C1 segment of cervical spinal cord (tissue), 14 donors: Measurements from ENCODE around the gene CCDC172.
"Not testable (repeated sequence)": the region's sequence is repeated elsewhere in the genome, so short reads cannot be mapped to it uniquely, and the experiment has no call there.

Source experiments
- DNase-seq, 14 donors: peaks; one replicate each; lab custom pipeline; 2025; lab: John Stamatoyannopoulos, UW

Gene CCDC172

GRCh38 chr10:116336866-116337265, 12.6 kb downstream of the CCDC172 start:
- no peak for DNase-seq

DNA sequence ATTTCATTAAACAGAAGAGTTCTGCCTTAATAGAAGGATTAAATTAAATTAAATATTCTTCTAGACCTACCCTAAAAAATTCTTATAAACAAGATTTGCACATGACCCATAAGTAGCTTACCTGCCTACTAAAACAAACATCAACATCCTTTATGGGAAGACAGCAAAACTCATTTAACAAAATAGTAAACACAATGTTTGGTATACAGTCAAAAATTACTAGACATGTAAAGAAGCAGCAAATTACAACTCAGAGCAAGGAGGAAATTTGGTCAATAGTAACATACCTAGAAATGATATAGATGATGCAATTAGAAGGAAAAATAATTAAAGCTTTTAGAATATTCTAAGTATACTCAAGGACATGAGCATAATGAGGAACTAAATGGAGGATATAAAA, 27.9 kb downstream of the CCDC172 start:
- DNase-seq: no peak

DNA sequence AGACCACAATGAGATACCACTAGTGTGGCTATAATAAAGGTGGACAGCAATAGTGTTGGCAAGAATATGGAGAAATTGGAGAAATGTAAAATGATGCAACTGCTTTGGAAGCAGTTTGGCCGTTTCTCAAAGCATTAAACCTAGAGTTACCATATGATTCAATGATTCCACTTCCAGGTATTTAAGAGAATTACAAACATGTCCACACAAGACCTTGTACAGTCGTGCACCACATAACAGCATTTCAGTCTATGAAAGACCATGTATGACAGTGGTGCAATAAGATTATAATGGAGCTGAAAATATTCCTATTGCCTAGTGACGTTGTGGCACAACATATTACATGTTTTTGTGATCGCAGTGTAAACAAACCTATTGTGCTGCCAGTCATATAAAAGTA, 29.6 kb downstream of the CCDC172 start:
- no peak for DNase-seq

GRCh38 chr10:116355341-116355740, 31.1 kb downstream of the CCDC172 start:
- no peak for DNase-seq

GRCh38 chr10:116356833-116357232, 32.6 kb downstream of the CCDC172 start:
- DNase-seq: no peak

DNA sequence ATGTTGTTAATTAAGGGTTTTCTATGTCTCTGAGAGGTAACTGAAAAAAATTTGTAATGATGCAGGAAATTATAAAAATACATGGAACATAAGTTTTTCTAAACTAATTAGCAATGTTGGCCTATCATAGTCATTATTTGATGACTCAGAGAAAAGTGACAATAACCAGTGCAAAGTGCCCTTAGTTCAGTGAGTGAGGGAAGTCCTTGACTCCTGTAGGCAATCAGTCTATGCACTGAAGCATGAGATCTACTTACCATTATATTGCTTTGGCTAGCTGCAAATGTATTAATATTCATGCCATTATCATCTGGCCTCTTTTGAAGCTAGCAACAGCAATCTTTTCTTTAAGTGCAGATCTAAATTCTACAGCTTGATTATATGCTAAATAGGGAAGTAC, 40.6 kb downstream of the CCDC172 start:
- no peak for DNase-seq

DNA sequence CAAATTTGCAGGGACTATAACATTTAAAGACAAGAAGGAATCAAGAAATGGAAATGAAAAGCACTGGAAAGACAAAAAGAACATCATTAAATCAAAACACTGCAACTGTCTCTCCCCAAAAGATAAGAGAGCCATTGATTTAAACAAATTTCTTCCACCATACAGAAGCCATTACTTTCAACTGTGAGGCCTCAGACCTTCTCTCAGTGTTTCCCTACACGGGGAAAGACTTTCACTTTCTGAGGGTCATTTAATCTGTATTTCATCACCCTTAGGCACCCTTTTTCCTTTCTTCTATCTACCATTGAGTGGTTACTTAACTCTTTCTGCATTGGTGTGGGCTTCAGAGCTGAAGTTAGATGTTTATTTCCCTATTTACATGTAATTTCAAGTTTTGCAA, 47.5 kb downstream of the CCDC172 start:
- DNase-seq: no peak

DNA sequence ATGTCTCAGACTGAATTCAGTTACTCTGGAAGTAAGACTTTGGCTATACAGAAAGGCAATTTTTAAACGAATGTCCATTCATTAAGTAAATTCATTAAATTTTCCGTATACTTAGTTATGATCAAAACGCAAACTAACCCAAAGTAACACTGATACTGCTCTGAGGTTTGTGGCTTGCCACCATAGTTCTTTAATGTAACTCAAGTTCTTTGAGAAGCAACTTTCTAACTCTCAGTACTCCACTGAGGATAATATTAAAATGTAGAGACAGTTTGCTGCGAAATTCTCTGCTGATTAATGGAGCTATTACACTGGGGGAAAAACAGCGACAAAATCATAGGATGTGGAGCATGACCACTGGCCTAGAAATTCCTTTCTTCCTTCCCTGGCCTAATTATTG, 58.0 kb downstream of the CCDC172 start:
- no peak for DNase-seq

DNA sequence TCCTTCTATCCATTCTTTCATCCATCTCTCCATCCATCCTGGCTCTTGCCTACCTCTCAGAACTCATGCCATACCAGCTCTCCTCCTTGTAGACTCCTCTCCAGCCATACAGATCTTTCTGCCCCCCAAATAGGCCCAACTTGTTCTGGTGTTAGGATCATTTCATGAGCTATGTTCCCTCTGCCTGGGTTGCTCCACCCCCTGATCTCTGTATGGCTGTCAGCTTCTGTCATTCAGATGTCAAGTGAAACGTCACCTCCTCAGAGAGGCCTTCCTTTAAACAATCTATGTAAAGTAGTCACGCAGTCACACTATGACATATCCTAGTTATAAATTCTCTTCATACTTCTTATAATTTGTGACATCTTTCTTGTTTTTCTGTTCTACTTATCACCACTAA, 61.1 kb downstream of the CCDC172 start:
- no peak for DNase-seq

DNA sequence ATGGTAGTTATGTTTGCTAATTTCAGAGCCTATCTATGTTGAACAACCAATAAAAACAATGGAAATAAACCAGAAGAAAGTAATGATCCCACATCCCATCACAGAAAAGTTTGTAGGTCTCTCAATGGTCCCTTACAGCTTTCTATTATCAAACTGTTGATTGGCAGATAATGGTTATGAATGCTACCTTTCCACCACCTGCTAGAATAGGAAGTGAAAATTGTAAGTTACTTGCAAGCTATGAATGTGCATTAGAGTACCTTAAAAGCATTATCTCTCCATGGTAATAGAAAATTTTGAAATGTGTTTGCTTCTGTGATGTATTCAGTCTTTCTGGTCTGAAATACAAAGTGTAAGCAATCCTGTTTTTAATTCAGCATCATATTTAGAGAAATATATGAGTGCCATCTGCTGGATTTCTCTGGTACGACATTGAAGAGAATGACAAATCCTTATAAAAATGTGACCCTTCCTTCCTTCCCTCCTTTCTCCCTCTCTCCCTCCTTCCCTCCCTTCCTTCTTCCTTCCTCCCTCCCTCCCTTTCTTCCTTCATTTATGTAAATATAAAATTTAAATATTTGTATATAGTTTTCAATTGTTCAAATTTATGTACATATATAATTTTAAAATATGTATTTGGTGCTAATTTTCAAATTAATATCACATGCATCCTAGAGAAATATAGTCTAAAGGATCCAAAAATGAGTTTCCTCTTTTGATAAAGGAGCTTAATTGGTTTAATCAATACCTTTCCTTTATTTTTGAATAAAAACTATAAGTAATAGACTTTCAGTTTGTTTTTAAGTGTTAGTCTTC, 62.0 kb downstream of the CCDC172 start:
- no peak for DNase-seq

GRCh38 chr10:116393246-116393831, 69.1 kb downstream of the CCDC172 start:
- DNase-seq: not testable (repeated sequence)

DNA sequence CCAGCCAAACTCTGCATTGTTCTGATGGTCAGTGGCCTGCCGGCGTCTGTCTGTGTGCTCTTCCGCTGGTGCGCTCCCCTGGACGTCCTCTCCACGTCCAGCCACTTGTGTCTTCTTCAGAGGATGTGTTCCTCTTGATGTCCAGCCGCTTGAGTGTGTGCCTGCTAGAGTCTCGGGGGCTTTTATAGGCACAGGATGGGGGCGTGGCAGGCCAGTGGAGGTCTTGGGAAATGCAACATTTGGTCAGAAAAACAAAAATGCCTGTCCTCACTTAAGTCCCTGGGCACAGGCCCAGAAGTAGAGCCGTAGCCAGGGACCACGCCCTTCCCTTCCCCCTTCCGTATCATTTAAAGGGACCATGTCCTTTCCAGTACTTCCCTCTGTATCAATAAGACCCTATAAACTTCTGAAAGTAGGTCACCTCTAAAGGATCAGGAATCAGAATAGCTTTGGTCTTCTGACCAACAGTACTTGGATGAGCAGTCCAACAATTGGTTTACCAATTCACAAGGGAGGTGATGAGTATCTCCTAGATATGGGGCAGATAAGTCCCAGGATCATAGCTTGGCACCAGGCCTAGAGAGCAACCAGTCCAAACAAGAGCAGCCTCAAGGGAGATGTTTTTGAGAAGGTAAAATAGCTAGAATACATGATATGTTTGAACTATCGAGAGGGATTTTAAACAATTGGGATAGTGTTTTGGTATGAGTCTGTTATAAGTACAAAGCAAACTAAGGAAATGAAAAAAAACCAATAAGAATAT, 71.2 kb downstream of the CCDC172 start:
- no peak for DNase-seq

- no peak for DNase-seq
Measured at GRCh38 chr10:116398224-116398623, 74.0 kb downstream of the CCDC172 start.

GRCh38 chr10:116402858-116403257, 78.6 kb downstream of the CCDC172 start:
- no peak for DNase-seq

DNA sequence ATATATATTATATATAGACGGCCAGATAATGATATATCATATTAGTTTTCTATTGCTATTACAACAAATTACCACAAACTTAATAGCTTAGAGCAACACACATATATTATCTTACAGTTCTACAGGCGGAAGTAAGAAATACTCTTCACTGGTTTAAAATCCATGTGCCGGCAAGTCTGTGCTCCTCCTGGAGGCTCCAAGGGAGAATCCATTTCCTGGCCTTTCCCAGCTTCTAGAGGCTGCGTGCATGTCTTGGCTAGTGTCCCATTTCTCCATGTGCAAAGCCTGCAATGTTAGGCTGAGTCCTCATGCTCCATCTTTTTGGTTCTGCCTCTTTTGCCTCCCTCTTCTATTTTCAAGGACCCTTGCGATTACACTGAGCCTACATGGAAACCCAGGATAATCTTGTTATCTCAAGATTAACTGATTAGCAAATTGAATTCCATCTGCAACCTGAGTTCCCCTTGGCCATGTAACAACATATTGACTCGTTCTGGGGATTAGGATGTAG, 79.5 kb downstream of the CCDC172 start:
- DNase-seq: no peak

- peak in 1 of 14 donors; percentile 2 for DNase-seq
Measured at GRCh38 chr10:116408719-116409118, 84.5 kb downstream of the CCDC172 start.

DNA sequence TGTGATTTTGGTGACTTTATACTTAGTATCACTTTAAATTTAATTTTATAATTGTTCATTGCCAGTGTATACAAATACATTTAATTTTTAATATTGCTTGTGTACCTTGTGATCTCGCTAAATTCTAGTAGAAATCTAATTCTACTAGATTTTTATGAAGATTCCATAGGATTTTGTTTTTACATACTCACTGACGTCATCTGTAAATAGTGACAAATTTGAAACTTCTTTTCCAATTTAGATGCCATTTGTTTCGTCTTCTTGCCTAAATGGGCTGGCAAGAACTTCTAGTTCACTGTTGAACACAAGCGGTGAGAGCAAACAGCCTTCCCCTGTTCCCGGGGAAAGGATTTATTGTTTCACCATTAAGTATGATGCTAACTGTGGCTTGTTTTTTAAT, 86.1 kb downstream of the CCDC172 start:
- no peak for DNase-seq

- DNase-seq: no peak
Measured at GRCh38 chr10:116417821-116418220, 93.6 kb downstream of the CCDC172 start.

DNA sequence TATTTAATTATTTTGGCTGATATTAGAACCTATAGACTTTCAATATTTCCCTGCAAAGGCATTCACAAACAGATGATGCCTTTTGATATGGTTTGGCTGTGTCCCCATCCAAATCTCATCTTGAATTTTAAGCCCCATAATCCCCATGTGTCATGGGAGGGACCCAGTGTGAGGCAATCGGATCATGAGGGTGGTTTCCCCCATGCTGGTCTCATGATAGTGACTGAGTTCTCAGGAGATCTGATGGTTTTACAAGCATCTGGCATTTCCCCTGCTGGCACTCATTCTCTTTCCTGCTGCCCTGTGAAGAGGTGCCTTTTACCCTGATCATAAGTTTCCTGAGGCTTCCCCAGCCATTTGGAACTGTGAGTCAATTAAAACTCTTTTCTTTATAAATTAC, 94.1 kb downstream of the CCDC172 start:
- no peak for DNase-seq

DNA sequence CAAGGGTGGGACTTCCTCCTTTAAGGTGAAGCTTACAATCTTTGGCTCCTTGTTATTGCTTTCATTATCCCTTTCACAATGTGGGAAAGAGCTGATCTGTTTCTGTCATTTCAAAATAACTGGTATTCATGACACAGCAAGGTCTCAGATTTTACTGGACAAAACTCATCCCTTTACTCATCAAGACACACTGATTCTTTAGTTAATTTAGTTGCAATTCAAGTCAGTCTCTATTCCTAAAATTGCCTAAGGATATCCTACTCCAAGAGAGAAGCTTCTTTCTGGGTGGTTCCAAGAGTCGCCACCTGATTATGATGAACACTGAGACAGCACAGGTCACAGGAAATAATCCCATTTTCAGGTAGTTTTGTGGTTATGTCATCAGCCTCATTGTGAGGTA, 97.6 kb downstream of the CCDC172 start:
- DNase-seq: no peak

DNA sequence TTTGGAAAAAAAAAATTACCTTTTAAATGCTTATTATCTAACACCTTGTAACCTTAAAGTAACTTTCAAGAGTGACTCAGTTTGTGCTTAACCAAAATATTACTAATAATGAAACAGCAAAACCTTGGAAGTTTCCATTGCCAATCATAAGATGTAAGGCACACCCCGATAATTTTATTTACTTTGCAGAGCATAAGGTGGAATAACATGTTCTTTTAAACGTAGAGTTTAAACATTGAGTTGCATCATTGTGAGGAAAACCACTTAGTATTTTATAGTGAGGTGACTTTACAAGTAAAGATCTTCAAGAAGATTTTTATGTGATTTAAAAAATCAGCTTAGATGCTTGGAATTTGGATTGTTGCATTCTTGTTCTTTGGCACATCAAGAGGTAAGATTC, 103.4 kb downstream of the CCDC172 start, which contains the start of gene PNLIPRP3:
Gene PNLIPRP3 (plus strand): TSS at position 177 of the 400 bp plus-strand sequence. CDS start 166 bp downstream, at position 343.
- no peak for DNase-seq

- DNase-seq: no peak
Measured at GRCh38 chr10:116429288-116429977, 105.2 kb downstream of the CCDC172 start.
